AG04450 (cell line): ENCODE results near the gene HIC1. TPM values are rescaled to one million over a fixed set of nuclear protein-coding genes. Genes with fewer than 3 reads are reported as not detected.

Experiments
- CTCF ChIA-PET: fragments of 300-600, 350-600 bp; formaldehyde crosslinking; extraction: SDS; loops from one replicate; lab custom pipeline; 2022; ENCODE audit warnings: antibody characterized with exemption, inconsistent platforms; lab: Charles Lee
- POLR2A ChIA-PET: fragments of 350-600 bp; formaldehyde crosslinking; extraction: SDS; loops from one replicate; lab custom pipeline; 2021; ENCODE audit warnings: antibody characterized with exemption, inconsistent platforms; lab: Yijun Ruan, JAX
- DNase-seq: peaks from one replicate; pipeline ENCODE4 v3.0.0-alpha.2; 2011; ENCODE audit warnings: low read depth, low spot score
- H3K27ac ChIP-seq: one replicate; pipeline ENCODE4 v1.5.1; 2012; ENCODE audit warnings: low read depth, low read length, control low read depth
- H3K27me3 ChIP-seq: one replicate; pipeline ENCODE4 v1.6.0; 2012; ENCODE audit warnings: low read length; ENCODE audit not compliant: control insufficient read depth, insufficient read depth
- H3K4me3 ChIP-seq: 2 replicates; pipeline ENCODE4 v1.5.1; 2011; ENCODE audit warnings: mild to moderate bottlenecking, low read depth, low read length, control low read depth
- H3K9me3 ChIP-seq: 2 replicates; pipeline ENCODE4 v1.5.1; 2012; ENCODE audit warnings: low read length; ENCODE audit not compliant: control insufficient read depth, insufficient read depth
- CTCF ChIP-seq: IDR thresholded peaks from 2 replicates; pipeline ENCODE4 v1.5.1; 2011; ENCODE audit warnings: low read depth, low read length, control low read depth, inconsistent platforms
- polyA plus RNA-seq: library from polyadenylated mRNA; depleted of rRNA; stranded (reverse); fragments of >200 nt; gene quantifications from 2 replicates; pipeline ENCODE4 v1.2.3, GENCODE V29; 2011

Gene HIC1
- polyA plus RNA-seq, 1 experiment, result 12.7 TPM

DNA sequence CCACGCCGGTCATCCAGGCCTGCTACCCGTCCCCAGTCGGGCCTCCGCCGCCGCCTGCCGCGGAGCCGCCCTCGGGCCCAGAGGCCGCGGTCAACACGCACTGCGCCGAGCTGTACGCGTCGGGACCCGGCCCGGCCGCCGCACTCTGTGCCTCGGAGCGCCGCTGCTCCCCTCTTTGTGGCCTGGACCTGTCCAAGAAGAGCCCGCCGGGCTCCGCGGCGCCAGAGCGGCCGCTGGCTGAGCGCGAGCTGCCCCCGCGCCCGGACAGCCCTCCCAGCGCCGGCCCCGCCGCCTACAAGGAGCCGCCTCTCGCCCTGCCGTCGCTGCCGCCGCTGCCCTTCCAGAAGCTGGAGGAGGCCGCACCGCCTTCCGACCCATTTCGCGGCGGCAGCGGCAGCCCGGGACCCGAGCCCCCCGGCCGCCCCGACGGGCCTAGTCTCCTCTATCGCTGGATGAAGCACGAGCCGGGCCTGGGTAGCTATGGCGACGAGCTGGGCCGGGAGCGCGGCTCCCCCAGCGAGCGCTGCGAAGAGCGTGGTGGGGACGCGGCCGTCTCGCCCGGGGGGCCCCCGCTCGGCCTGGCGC, 2.4 kb downstream of the HIC1 start:
- Histone ChIP-seq H3K27ac (no peak overlapping the region), H3K4me3 (peak overlapping the region; percentile 72), H3K27me3 (no peaks in the 10 kb centered on the region), H3K9me3 (peaks cover 6% of the 10 kb centered on the region; the same call in 1 of the 2 replicates)
- TF ChIP-seq CTCF, result no peak
- ChIA-PET CTCF (interaction anchor here (1.1 to 4.5 kb wide), 4 partner anchors 11 to 226 kb away, joined by 3 to 87 read pairs (median 21); no protein-coding TSS in a partner anchor), POLR2A (interaction anchor here (0.7 to 2.1 kb wide), 4 partner anchors 117 to 279 kb away, joined by 3 to 9 read pairs (median 6); partner anchors contain the start of gene TSR1)
- no peak for DNase-seq

GRCh38 chr17:2057760-2058585, 3.1 kb downstream of the HIC1 start:
- ChIA-PET CTCF (interaction anchor here (0.5 to 3.8 kb wide), 8 partner anchors 10 to 231 kb away, joined by 3 to 34 read pairs (median 4); no protein-coding TSS in a partner anchor), POLR2A (interaction anchor here (0.5 to 2.1 kb wide), 9 partner anchors 10 to 278 kb away, joined by 3 to 9 read pairs (median 4); partner anchors contain the start of gene TSR1)
- Histone ChIP-seq H3K9me3 (peaks cover 6% of the 10 kb centered on the region; the same call in 1 of the 2 replicates), H3K27me3 (no peaks in the 10 kb centered on the region), H3K4me3 (peak overlapping the region; percentile 72), H3K27ac (peak overlapping the region; percentile 57)
- DNase-seq, result no peak
- no peak for TF ChIP-seq CTCF

- no peaks in the 10 kb centered on the region for H3K27me3 ChIP-seq
- peak overlapping the region; percentile 21 for H3K27ac ChIP-seq
- DNase-seq, result no peak
- H3K4me3 ChIP-seq, result peak overlapping the region; percentile 72
- H3K9me3 ChIP-seq, result peaks cover 6% of the 10 kb centered on the region; the same call in 1 of the 2 replicates
- peak; percentile 70 for TF ChIP-seq CTCF
- ChIA-PET POLR2A (interaction anchor here (0.5 to 2.1 kb wide), 8 partner anchors 9 to 186 kb away, joined by 3 to 9 read pairs (median 4); no protein-coding TSS in a partner anchor), CTCF (interaction anchor here (0.5 to 3.8 kb wide), 10 partner anchors 9 to 244 kb away, joined by 3 to 34 read pairs (median 3); no protein-coding TSS in a partner anchor)
Measured at GRCh38 chr17:2058586-2059546, 4.0 kb downstream of the HIC1 start.

DNA sequence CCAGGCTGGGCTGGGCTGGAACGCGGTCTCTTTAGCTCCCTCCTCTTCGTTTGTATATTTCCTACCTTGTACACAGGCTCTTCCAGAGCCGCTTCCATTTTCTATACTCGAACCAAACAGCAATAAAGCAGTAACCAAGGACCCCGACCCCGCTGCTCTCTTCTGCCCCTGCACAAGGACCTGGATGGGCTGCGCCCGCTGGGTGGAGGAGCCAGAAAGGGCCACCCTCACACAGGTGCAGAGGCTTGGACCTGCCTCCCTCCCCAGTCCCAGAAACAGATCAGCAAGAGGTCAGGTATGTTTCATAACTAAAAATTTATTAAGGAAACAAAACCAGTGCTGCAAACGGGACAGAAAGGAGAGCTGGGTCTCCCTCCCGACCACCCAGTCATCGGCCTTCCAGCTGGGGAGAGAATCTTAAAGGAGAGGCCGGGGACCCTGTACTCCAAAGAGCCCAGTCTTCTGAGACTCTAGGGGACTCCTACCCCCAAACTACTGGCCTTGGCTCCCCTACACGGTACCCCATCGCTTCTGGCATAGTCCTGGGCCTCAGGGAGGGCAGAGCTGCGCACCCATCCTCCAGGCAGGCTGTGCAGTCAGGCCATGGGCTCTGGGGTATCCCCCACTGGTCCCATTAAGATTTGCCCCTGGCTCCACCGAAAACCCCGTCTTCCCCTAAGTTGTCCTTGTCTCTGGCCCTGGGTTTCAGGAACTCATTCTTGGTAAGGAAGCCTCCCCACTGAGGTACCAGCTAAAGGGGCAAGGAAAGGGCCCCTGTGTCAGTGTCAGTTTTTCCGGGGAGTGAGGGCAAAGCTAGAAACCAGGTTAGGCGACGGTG, 4.9 kb downstream of the HIC1 start:
- peak overlapping the region; percentile 72 for H3K4me3 ChIP-seq
- no peak for TF ChIP-seq CTCF
- H3K27me3 ChIP-seq, result no peaks in the 10 kb centered on the region
- peaks cover 6% of the 10 kb centered on the region; the same call in 1 of the 2 replicates for H3K9me3 ChIP-seq
- ChIA-PET CTCF (interaction anchor here (0.6 to 3.8 kb wide), 4 partner anchors 186 to 243 kb away, joined by 3 to 34 read pairs (median 4); no protein-coding TSS in a partner anchor), POLR2A (interaction anchor here (0.6 to 2.1 kb wide), 3 partner anchors 57 to 170 kb away, joined by 3 to 9 read pairs (median 4); no protein-coding TSS in a partner anchor)
- DNase-seq, result no peak
- H3K27ac ChIP-seq, result peak overlapping the region; percentile 57
